HCEC 1CT (cell line): Measurements from ENCODE around the gene CISD2.
"Not testable (repeated sequence)": the region's sequence is repeated elsewhere in the genome, so short reads cannot be mapped to it uniquely, and the experiment has no call there.

ENCODE experiments used
- DNase-seq: peaks from one replicate; pipeline ENCODE4 v3.0.0-alpha.2; 2017

CISD2 gene

GRCh38 chr4:102935716-102936115, 66.9 kb downstream of the CISD2 start:
- DNase-seq: no peak

- DNase-seq: not testable (repeated sequence)
These were observed 69.3 kb downstream of the CISD2 start for GRCh38 chr4:102938063-102938462.
